Measurements from ENCODE around the gene VN1R2.
"Not testable (repeated sequence)": the region's sequence is repeated elsewhere in the genome, so short reads cannot be mapped to it uniquely, and the experiment has no call there.

Gene VN1R2

GRCh38 chr19:53257715-53258342, at the start of gene VN1R2:
Gene VN1R2, plus strand, starts transcription at chr19:53258292. Its CDS starts 84 bp downstream, at chr19:53258376.
- not testable (repeated sequence) for H3K4me1 Mint-ChIP-seq (ENCODE audit: low read depth); H3K4me3 Mint-ChIP-seq; H3K27me3 Mint-ChIP-seq; H3K27ac Mint-ChIP-seq
- Mint-ChIP-seq H3K36me3 (peaks cover 22% of the 10 kb centered on the region), H3K9me3 (ENCODE audit: low read depth) (peaks cover 23% of the 10 kb centered on the region)

GRCh38 chr19:53211554-53211953, 46.5 kb upstream of the VN1R2 start:
- Mint-ChIP-seq H3K36me3 (peaks cover 56% of the 10 kb centered on the region), H3K9me3 (ENCODE audit: low read depth) (peaks cover 42% of the 10 kb centered on the region)
- not testable (repeated sequence) for H3K4me1 Mint-ChIP-seq (ENCODE audit: low read depth); H3K27ac Mint-ChIP-seq; H3K27me3 Mint-ChIP-seq; H3K4me3 Mint-ChIP-seq

GRCh38 chr19:53212703-53213320, 45.3 kb upstream of the VN1R2 start:
- Mint-ChIP-seq H3K4me1 (ENCODE audit: low read depth) (no peaks in the 10 kb centered on the region), H3K27ac (no peak overlapping the region), H3K27me3 (no peaks in the 10 kb centered on the region), H3K36me3 (peaks cover 45% of the 10 kb centered on the region), H3K9me3 (ENCODE audit: low read depth) (peaks cover 37% of the 10 kb centered on the region), H3K4me3 (no peak overlapping the region)

GRCh38 chr19:53222716-53223115, 35.4 kb upstream of the VN1R2 start:
- H3K9me3 Mint-ChIP-seq (ENCODE audit: low read depth): peaks cover 25% of the 10 kb centered on the region
- not testable (repeated sequence) for H3K4me3 Mint-ChIP-seq; H3K27ac Mint-ChIP-seq; H3K27me3 Mint-ChIP-seq; H3K4me1 Mint-ChIP-seq (ENCODE audit: low read depth)
- peaks cover 32% of the 10 kb centered on the region for H3K36me3 Mint-ChIP-seq

GRCh38 chr19:53224606-53225005, 33.5 kb upstream of the VN1R2 start:
- peaks cover 29% of the 10 kb centered on the region for H3K9me3 Mint-ChIP-seq (ENCODE audit: low read depth)
- no peak overlapping the region for H3K4me3 Mint-ChIP-seq
- H3K27me3 Mint-ChIP-seq: no peaks in the 10 kb centered on the region
- H3K4me1 Mint-ChIP-seq (ENCODE audit: low read depth): no peaks in the 10 kb centered on the region
- peaks cover 32% of the 10 kb centered on the region for H3K36me3 Mint-ChIP-seq
- H3K27ac Mint-ChIP-seq: no peak overlapping the region

- Mint-ChIP-seq H3K4me1 (ENCODE audit: low read depth) (no peaks in the 10 kb centered on the region), H3K27ac (no peak overlapping the region), H3K36me3 (peaks cover 59% of the 10 kb centered on the region), H3K9me3 (ENCODE audit: low read depth) (peaks cover 52% of the 10 kb centered on the region), H3K27me3 (no peaks in the 10 kb centered on the region), H3K4me3 (no peak overlapping the region)
Observed at GRCh38 chr19:53237114-53237777, 20.8 kb upstream of the VN1R2 start.

GRCh38 chr19:53246498-53246897, 11.6 kb upstream of the VN1R2 start:
- Mint-ChIP-seq H3K27ac (no peak overlapping the region), H3K27me3 (no peaks in the 10 kb centered on the region), H3K4me3 (no peak overlapping the region), H3K9me3 (ENCODE audit: low read depth) (peaks cover 73% of the 10 kb centered on the region), H3K4me1 (ENCODE audit: low read depth) (no peaks in the 10 kb centered on the region), H3K36me3 (peaks cover 72% of the 10 kb centered on the region)

- peaks cover 10% of the 10 kb centered on the region for H3K4me1 Mint-ChIP-seq (ENCODE audit: low read depth)
- H3K9me3 Mint-ChIP-seq (ENCODE audit: low read depth): peaks cover 38% of the 10 kb centered on the region
- peaks cover 4% of the 10 kb centered on the region for H3K27me3 Mint-ChIP-seq
- no peak within 1 kb of the TSS for H3K27ac Mint-ChIP-seq
- H3K36me3 Mint-ChIP-seq: peaks cover 43% of the 10 kb centered on the region
- H3K4me3 Mint-ChIP-seq: peak within 1 kb of the TSS; percentile 89
Observed at GRCh38 chr19:53254411-53255341, 3.4 kb upstream of the VN1R2 start, which contains the start of gene ZNF677. Gene ZNF677, minus strand, starts transcription at chr19:53254873. Its CDS starts 3,323 bp downstream, at chr19:53251550.

- peaks cover 19% of the 10 kb centered on the region for H3K36me3 Mint-ChIP-seq
- H3K27me3 Mint-ChIP-seq: peaks cover 16% of the 10 kb centered on the region
- not testable (repeated sequence) for H3K27ac Mint-ChIP-seq; H3K4me1 Mint-ChIP-seq (ENCODE audit: low read depth); H3K4me3 Mint-ChIP-seq
- peaks cover 51% of the 10 kb centered on the region for H3K9me3 Mint-ChIP-seq (ENCODE audit: low read depth)
Observed at GRCh38 chr19:53267623-53268022, 9.5 kb downstream of the VN1R2 start, which contains the start of gene VN1R4. Gene VN1R4, minus strand, starts transcription at chr19:53267723. Its CDS starts 58 bp downstream, at chr19:53267665.

- peaks cover 17% of the 10 kb centered on the region for H3K36me3 Mint-ChIP-seq
- peaks cover 46% of the 10 kb centered on the region for H3K9me3 Mint-ChIP-seq (ENCODE audit: low read depth)
Observed at GRCh38 chr19:53269861-53270260, 11.8 kb downstream of the VN1R2 start.

GRCh38 chr19:53272044-53272443, 14.0 kb downstream of the VN1R2 start:
- Mint-ChIP-seq H3K36me3 (peaks cover 21% of the 10 kb centered on the region), H3K4me3 (no peak overlapping the region), H3K9me3 (ENCODE audit: low read depth) (peaks cover 43% of the 10 kb centered on the region), H3K4me1 (ENCODE audit: low read depth) (no peaks in the 10 kb centered on the region), H3K27ac (no peak overlapping the region), H3K27me3 (peaks cover 5% of the 10 kb centered on the region)

More at GRCh38 chr19:53269861-53270260, 11.8 kb downstream of the VN1R2 start:
- H3K27me3 Mint-ChIP-seq: peaks cover 15% of the 10 kb centered on the region
- not testable (repeated sequence) for H3K4me1 Mint-ChIP-seq (ENCODE audit: low read depth); H3K27ac Mint-ChIP-seq; H3K4me3 Mint-ChIP-seq

GRCh38 chr19:53275480-53275879, 17.4 kb downstream of the VN1R2 start:
- H3K27ac Mint-ChIP-seq: no peak overlapping the region
- peaks cover 18% of the 10 kb centered on the region for H3K36me3 Mint-ChIP-seq
- no peak overlapping the region for H3K4me3 Mint-ChIP-seq
- peaks cover 9% of the 10 kb centered on the region for H3K27me3 Mint-ChIP-seq
- no peaks in the 10 kb centered on the region for H3K4me1 Mint-ChIP-seq (ENCODE audit: low read depth)
- peaks cover 53% of the 10 kb centered on the region for H3K9me3 Mint-ChIP-seq (ENCODE audit: low read depth)

GRCh38 chr19:53281947-53282346, 23.9 kb downstream of the VN1R2 start:
- not testable (repeated sequence) for H3K4me3 Mint-ChIP-seq, H3K36me3 Mint-ChIP-seq

GRCh38 chr19:53285087-53285486, 27.0 kb downstream of the VN1R2 start:
- Mint-ChIP-seq H3K36me3 (peaks cover 6% of the 10 kb centered on the region), H3K27ac (no peak overlapping the region)

More at GRCh38 chr19:53281947-53282346, 23.9 kb downstream of the VN1R2 start:
- peaks cover 15% of the 10 kb centered on the region for H3K9me3 Mint-ChIP-seq (ENCODE audit: low read depth)
- not testable (repeated sequence) for H3K27me3 Mint-ChIP-seq; H3K4me1 Mint-ChIP-seq (ENCODE audit: low read depth); H3K27ac Mint-ChIP-seq

More at GRCh38 chr19:53285087-53285486, 27.0 kb downstream of the VN1R2 start:
- no peaks in the 10 kb centered on the region for H3K27me3 Mint-ChIP-seq
- H3K4me3 Mint-ChIP-seq: no peak overlapping the region
- H3K4me1 Mint-ChIP-seq (ENCODE audit: low read depth): no peaks in the 10 kb centered on the region
- no peaks in the 10 kb centered on the region for H3K9me3 Mint-ChIP-seq (ENCODE audit: low read depth)
